HG03460 (cell line): ENCODE measurements around the gene RPS10.
"Not testable (repeated sequence)": the region's sequence is repeated elsewhere in the genome, so short reads cannot be mapped to it uniquely, and the experiment has no call there.

ENCODE experiments used
- ATAC-seq: cut with Tn5 transposase; IDR thresholded peaks from one replicate; pipeline ENCODE4 v1.9.1; 2021; ENCODE audit not compliant: unreplicated experiment

The RPS10 gene

GRCh38 chr6:34451192-34451591 is 25.3 kb upstream of the RPS10 start:
- no peak for ATAC-seq

GRCh38 chr6:34447910-34448309 is 22.0 kb upstream of the RPS10 start:
- no peak for ATAC-seq

- ATAC-seq, result no peak
These were observed 21.5 kb upstream of the RPS10 start for GRCh38 chr6:34447386-34447785.

- no peak for ATAC-seq
These were observed 19.5 kb upstream of the RPS10 start for GRCh38 chr6:34445313-34445860.

- no peak for ATAC-seq
These were observed 15.7 kb upstream of the RPS10 start for GRCh38 chr6:34441526-34441925.

- ATAC-seq, result no peak
These were observed 13.6 kb upstream of the RPS10 start for GRCh38 chr6:34439442-34439841.

GRCh38 chr6:34438705-34439104 is 12.8 kb upstream of the RPS10 start:
- no peak for ATAC-seq

GRCh38 chr6:34437644-34437970 is 11.7 kb upstream of the RPS10 start:
- no peak for ATAC-seq

- no peak for ATAC-seq
These were observed 11.2 kb upstream of the RPS10 start for GRCh38 chr6:34436803-34437643.

- no peak for ATAC-seq
These were observed 10.0 kb upstream of the RPS10 start for GRCh38 chr6:34435916-34436315.

GRCh38 chr6:34425132-34425497 is 754 bp downstream of the RPS10 start:
- no peak for ATAC-seq

- ATAC-seq, result no peak
These were observed 1.4 kb downstream of the RPS10 start for GRCh38 chr6:34424200-34425131.

GRCh38 chr6:34423254-34423653 is 2.6 kb downstream of the RPS10 start:
- no peak for ATAC-seq

- no peak for ATAC-seq
These were observed 7.5 kb downstream of the RPS10 start for GRCh38 chr6:34418367-34418766.

GRCh38 chr6:34416877-34417371 is 8.9 kb downstream of the RPS10 start:
- no peak for ATAC-seq

- ATAC-seq, result no peak
These were observed 10.6 kb downstream of the RPS10 start for GRCh38 chr6:34414999-34415858.

- ATAC-seq, result no peak
These were observed 13.1 kb downstream of the RPS10 start for GRCh38 chr6:34412643-34413214.

- ATAC-seq, result no peak
These were observed 13.9 kb downstream of the RPS10 start for GRCh38 chr6:34412016-34412415.

- ATAC-seq, result not testable (repeated sequence)
These were observed 18.0 kb downstream of the RPS10 start for GRCh38 chr6:34407915-34408314.

- ATAC-seq, result no peak
These were observed 29.4 kb downstream of the RPS10 start for GRCh38 chr6:34396518-34396917.
